Mucosa of descending colon (tissue), 3 donors: ENCODE results near the gene PRKG1. TPM values are rescaled to one million over a fixed set of nuclear protein-coding genes. Genes with fewer than 3 reads are reported as not detected.

Source experiments
- ATAC-seq: fragments of 200-7000 bp; cut with Tn5 transposase; one replicate; pipeline ENCODE4 v1.9.1; 2020; ENCODE audit warnings: mild to moderate bottlenecking, moderate library complexity
- DNase-seq, 3 donors: peaks; one replicate each; pipeline ENCODE4 v3.0.0-alpha.2; 2020
- H3K36me3 ChIP-seq: fragments of 200-600 bp; one replicate; pipeline ENCODE4 v1.8.0; 2021; ENCODE audit warnings: low read depth, mild to moderate bottlenecking
- H3K4me1 ChIP-seq: fragments of 200-600 bp; one replicate; pipeline ENCODE4 v1.8.0; 2021; ENCODE audit warnings: low read depth, mild to moderate bottlenecking
- H3K4me3 ChIP-seq: fragments of 200-600 bp; one replicate; pipeline ENCODE4 v1.8.0; 2021; ENCODE audit warnings: mild to moderate bottlenecking
- H3K9me3 ChIP-seq: fragments of 200-600 bp; one replicate; pipeline ENCODE4 v1.8.0; 2021; ENCODE audit warnings: mild to moderate bottlenecking
- CTCF ChIP-seq: fragments of 200-600 bp; IDR thresholded peaks from one replicate; pipeline ENCODE4 v1.8.0; 2022; ENCODE audit warnings: antibody characterized with exemption, mild to moderate bottlenecking
- intact Hi-C, 2 donors: fragments of 100-400 bp; cut with DNase I in 1 of 2; cut with micrococcal nuclease in 1 of 2; formaldehyde crosslinking; loops; one replicate each; pipeline versions ENCODE4 v1.11.0 to v1.11.1; 2022; cut with DNase I, micrococcal nuclease
- total RNA-seq, 3 donors: library from RNA; stranded (reverse); fragmentation: NEBNext Ultra II Directional in 2 of 3; extraction: Animal tissue kit (Norgen Biotek cat#: 25700) in 2 of 3; gene quantifications; one replicate each; pipeline versions ENCODE4 v1.2.1 to v1.2.4, GENCODE V29; 2021 to 2023
- donor health status: DM: no; HTN: no; CAD: no; lungs with moderate emphysema.
- donor health status: DM: no; HTN: no; CAD: no.
- donor health status: DM: no; HTN: yes; CAD: no.

Gene PRKG1
- total RNA-seq, 3 donors from 2014 or later: 17.1 to 55.6 (median 21.1) TPM

DNA sequence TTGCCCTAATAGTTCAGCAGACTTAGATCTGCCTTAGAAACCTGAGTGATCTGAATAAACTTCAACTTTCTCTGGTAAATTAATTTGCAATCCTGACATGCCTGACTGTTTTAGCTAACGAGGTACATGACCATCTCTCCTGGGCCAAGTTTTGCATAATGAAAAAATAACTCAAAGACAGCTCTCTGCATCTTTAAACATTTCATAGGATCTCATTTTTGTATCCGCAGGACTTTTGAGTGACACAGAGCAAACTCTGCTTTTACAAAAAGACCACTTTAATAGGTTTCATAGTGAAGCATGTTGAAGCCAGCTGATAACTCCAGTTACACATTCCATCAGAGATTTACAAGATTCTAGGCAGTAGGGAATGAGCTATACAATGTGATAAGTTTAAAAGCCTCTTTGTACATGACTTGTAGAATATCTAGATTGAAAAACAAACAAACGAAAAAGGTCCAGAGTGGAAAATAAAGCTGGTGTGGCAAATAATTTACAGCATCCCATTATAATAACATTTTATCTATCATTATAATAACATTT lies 2.1 kb downstream of the PRKG1 start:
- Histone ChIP-seq H3K4me3 (no peak overlapping the region), H3K4me1 (no peaks in the 10 kb centered on the region), H3K36me3 (no peaks in the 10 kb centered on the region), H3K9me3 (no peaks in the 10 kb centered on the region)
- ATAC-seq: no peak
- intact Hi-C loops: loop anchor here in 1 of 2 donors (10.0 kb wide), 1 partner anchor 348 kb away; no protein-coding TSS in a partner anchor
- DNase-seq: no peak
- TF ChIP-seq CTCF: no peak

- H3K9me3 ChIP-seq: no peaks in the 10 kb centered on the region
- H3K4me3 ChIP-seq: no peak overlapping the region
- no peaks in the 10 kb centered on the region for H3K4me1 ChIP-seq
- no peak for DNase-seq
- no peak for TF ChIP-seq CTCF
- intact Hi-C loops: loop anchor here in 1 of 2 donors (10.0 kb wide), 1 partner anchor 348 kb away; no protein-coding TSS in a partner anchor
- ATAC-seq: no peak
- no peaks in the 10 kb centered on the region for H3K36me3 ChIP-seq
Observed at GRCh38 chr10:51077074-51077473, 2.8 kb downstream of the PRKG1 start.

GRCh38 chr10:51077507-51077906 lies 3.2 kb downstream of the PRKG1 start:
- no peak for TF ChIP-seq CTCF
- no peaks in the 10 kb centered on the region for H3K4me1 ChIP-seq
- H3K36me3 ChIP-seq: no peaks in the 10 kb centered on the region
- H3K9me3 ChIP-seq: no peaks in the 10 kb centered on the region
- no peak overlapping the region for H3K4me3 ChIP-seq
- no peak for ATAC-seq
- no peak for DNase-seq
- intact Hi-C loops: loop anchor here in 1 of 2 donors (10.0 kb wide), 1 partner anchor 347 kb away; no protein-coding TSS in a partner anchor

DNA sequence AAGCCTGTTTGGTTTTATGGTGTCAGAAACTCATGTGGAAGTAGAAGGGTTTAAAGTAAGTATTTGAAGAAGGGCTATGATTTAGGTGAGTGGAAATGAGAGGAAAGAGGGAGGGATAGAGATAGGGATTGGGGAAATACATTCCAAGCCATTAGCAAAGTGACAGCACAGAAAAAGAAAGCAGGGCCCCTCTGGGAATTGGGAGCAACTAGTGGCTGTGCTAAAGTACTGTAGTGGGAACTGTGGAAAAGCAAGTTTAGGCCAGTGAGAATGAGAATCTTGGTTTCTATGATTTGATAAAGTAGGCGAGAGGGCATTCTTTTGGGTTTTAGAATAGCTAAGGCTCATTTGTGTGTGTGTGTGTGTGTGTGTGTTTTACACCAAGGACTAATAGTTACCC lies 5.0 kb downstream of the PRKG1 start:
- DNase-seq: no peak
- ATAC-seq: no peak
- Histone ChIP-seq H3K36me3 (no peaks in the 10 kb centered on the region), H3K4me3 (no peak overlapping the region), H3K9me3 (no peaks in the 10 kb centered on the region), H3K4me1 (no peaks in the 10 kb centered on the region)
- intact Hi-C loops: loop anchor here in 1 of 2 donors (10.0 kb wide), 1 partner anchor 345 kb away; no protein-coding TSS in a partner anchor
- no peak for TF ChIP-seq CTCF

GRCh38 chr10:51079766-51080165 lies 5.5 kb downstream of the PRKG1 start:
- intact Hi-C loops: loop anchor here in 1 of 2 donors (10.0 kb wide), 1 partner anchor 345 kb away; no protein-coding TSS in a partner anchor
- DNase-seq: no peak

More at GRCh38 chr10:51079766-51080165, 5.5 kb downstream of the PRKG1 start:
- Histone ChIP-seq H3K9me3 (no peaks in the 10 kb centered on the region), H3K4me1 (no peaks in the 10 kb centered on the region), H3K36me3 (no peaks in the 10 kb centered on the region), H3K4me3 (no peak overlapping the region)
- no peak for ATAC-seq
- no peak for TF ChIP-seq CTCF
